HG02763 (cell line): ENCODE measurements around the gene KDM4C.
"Not testable (repeated sequence)": the region's sequence is repeated elsewhere in the genome, so short reads cannot be mapped to it uniquely, and the experiment has no call there.

Source experiments
- ATAC-seq: cut with Tn5 transposase; IDR thresholded peaks from one replicate; pipeline ENCODE4 v1.9.1; 2021; ENCODE audit warnings: mild to moderate bottlenecking, moderate library complexity; ENCODE audit not compliant: unreplicated experiment

The KDM4C gene

GRCh38 chr9:6757456-6758247 is at the start of gene KDM4C:
Gene KDM4C (plus strand): TSS chr9:6757973. CDS start chr9:6792989, 35,016 bp downstream.
- ATAC-seq = peak; percentile 85

- ATAC-seq = no peak
These were observed 49.0 kb upstream of the KDM4C start for GRCh38 chr9:6708732-6709131.

- no peak for ATAC-seq
These were observed 46.4 kb upstream of the KDM4C start for GRCh38 chr9:6711403-6711802.

DNA sequence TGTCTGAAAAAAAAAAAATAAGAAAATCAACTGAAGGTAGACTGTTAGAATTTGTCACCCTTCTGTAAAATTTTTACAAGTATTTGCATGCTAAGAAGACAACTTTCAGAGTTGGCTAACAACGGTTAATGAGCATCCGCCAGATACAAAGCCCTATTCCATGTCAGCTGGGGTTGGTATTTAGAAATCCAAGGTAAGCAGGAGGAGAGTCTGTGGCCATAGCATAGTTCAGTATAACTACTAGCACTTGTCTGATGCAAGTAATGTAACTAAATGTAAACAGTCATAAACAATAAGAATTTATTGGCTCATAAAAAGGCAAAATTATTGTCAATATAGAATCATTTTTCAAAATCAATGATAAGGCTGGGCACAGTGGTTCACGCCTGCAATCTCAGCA is 45.7 kb upstream of the KDM4C start:
- ATAC-seq = no peak

DNA sequence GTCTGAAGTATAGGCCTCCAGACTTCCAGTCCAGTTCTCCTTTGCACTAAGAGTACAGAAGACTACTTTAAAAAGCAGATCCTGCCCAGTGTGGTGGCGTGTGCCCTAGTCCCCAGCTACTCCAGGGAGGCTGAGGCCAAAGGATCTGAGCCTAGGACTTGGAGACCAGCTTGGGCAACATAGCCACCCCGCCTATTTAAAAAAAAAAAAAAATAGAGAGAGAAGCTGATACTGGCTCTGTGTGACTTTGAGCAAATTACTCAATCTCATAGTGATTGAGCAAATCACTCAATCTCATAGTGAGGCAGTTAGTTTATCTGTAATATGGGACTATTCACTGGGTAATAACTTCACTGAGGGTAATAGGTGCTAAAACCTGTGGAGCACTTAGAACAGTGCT is 43.6 kb upstream of the KDM4C start:
- ATAC-seq = no peak

- not testable (repeated sequence) for ATAC-seq
These were observed 42.5 kb upstream of the KDM4C start for GRCh38 chr9:6715153-6715754.

GRCh38 chr9:6715755-6716643 is 41.8 kb upstream of the KDM4C start:
- ATAC-seq = peak; percentile 92

- no peak for ATAC-seq
These were observed 41.0 kb upstream of the KDM4C start for GRCh38 chr9:6716766-6717165.

- no peak for ATAC-seq
These were observed 33.8 kb upstream of the KDM4C start for GRCh38 chr9:6723881-6724420.

DNA sequence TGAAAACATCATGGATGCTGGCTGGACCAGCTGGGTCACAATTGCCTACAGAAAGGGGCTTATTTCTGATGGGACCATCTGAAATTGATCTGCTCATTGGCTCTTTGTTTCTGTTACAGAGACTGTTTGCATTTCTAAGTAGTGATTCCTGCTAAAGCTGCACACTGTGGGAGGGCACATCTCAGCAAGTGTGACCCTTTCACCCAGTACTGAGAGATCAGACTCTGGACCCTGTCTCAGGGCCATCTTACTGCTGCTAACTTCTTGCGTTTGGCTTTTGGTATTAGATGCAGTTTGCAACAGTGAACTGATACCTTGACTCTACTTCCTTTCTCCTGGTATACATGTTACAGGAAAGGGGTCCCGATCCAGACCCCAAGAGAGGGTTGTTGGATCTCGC is 24.5 kb upstream of the KDM4C start:
- no peak for ATAC-seq

DNA sequence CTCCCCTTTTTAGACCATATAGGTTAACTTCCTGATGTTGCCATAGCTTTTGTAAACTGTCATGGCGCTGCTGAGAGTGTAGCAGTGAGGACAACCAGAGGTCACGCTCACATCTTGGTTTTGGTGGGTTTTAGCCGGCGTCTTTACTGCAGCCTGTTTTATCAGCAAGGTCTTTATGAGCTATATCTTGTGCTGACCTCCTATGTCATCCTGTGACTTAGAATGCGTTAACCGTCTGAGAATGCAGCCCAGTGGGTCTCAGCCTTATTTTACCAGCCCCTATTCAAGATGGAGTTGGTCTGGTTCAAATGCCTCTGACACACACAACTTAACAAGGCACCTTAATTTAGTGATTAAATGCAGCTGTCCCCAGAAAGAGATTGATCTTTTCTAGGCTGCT is 23.9 kb upstream of the KDM4C start:
- no peak for ATAC-seq

DNA sequence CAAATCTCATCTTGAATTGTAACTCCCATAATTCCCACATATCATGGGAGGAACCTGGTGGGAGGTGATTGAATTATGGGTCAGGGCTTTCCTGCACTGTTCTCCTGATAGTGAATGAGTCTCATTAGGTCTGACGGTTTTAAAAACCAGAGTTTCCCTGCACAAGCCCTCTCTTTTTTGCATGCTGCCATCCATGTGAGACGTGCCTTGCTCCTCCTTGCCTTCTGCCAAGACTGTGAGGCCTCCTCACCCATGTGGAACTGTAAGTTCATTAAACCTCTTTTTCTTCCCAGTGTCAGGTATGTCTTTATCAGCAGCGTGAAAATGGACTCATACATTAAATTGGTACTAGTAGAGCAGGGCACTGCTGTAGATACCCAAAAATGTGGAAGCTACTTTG is 22.4 kb upstream of the KDM4C start:
- ATAC-seq = no peak

DNA sequence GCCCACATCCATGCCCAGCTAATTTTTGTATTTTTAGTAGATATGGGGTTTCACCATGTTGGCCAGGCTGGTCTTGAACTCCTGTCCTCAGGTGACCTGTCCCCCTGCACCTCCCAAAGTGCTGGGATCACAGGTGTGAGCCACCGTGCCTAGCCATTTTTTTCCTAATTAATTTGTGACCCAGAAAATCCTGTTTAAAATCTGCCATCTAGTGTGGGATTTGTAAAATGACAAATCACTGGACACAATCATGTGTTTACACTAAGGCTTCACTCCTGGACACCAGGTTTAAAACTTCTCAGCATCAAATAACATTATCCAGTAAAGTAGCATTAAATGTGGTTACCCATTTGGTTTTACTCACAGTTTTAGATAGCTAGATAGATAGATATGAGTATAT is 18.6 kb upstream of the KDM4C start:
- ATAC-seq = no peak

DNA sequence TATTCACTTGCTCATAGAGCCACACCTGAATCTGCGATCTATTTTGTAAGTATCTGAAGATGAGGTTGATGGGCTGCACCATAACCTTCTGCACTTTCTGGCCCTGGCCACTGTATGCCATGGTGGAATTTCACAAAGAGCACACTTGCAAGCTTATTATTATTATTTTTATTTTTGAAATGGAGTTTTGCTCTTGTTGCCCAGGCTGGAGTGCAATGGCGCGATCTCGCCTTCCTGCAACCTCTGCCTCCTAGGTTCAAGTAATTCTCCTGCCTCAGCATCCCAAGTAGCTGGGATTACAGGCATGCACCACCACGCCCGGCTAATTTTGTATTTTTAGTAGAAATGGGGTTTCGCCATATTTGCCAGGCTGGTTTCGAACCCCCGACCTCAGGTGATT is 8.9 kb upstream of the KDM4C start:
- ATAC-seq = not testable (repeated sequence)

- ATAC-seq = not testable (repeated sequence)
These were observed 2.9 kb upstream of the KDM4C start for GRCh38 chr9:6754861-6755260.

- peak; percentile 22 for ATAC-seq
These were observed 679 bp upstream of the KDM4C start for GRCh38 chr9:6757132-6757455.

DNA sequence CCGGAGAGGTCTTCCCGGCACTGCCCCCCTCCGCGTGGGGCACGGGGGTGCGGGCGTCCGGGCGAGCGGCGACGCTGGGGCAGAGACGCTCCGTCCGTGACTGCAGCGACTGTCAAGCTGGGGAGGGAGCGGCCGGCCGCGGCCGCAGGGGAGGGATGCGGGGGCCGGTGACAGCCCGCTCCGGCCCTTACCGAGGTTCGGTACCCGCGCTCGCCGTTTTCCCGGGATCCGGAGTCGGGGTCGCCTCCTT is 400 bp downstream of the KDM4C start:
- ATAC-seq = peak; percentile 11

- peak; percentile 13 for ATAC-seq
These were observed 868 bp downstream of the KDM4C start for GRCh38 chr9:6758498-6759184.

- no peak for ATAC-seq
These were observed 1.6 kb downstream of the KDM4C start for GRCh38 chr9:6759185-6759977.

DNA sequence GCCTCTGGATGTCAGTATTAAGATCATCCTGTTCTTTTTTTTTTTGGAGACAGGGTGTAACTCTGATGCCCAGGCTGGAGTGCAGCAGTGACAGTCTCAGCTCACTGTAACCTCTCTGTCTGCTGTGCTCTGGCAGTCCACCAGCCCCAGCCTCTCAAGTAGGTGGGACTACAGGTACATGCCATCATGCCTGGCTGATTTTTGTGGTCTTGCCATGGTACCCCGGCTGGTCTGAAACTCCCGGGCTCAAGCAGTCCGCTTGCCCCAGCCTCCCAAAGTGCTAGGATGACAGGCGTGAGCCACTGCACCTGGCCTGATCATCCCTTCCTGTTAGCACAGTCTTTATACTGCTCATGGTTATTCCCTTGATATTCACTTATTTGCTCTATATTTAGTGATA is 3.5 kb downstream of the KDM4C start:
- no peak for ATAC-seq
